IPS-NIHi7 (cell line): ENCODE results near the gene ARID5A.
"Not testable (repeated sequence)": the region's sequence is repeated elsewhere in the genome, so short reads cannot be mapped to it uniquely, and the experiment has no call there.

ENCODE experiments used
- DNase-seq: peaks from one replicate; pipeline ENCODE4 v3.0.0; 2012; ENCODE audit warnings: mixed read lengths; ENCODE audit errors: extremely low spot score

The ARID5A gene

DNA sequence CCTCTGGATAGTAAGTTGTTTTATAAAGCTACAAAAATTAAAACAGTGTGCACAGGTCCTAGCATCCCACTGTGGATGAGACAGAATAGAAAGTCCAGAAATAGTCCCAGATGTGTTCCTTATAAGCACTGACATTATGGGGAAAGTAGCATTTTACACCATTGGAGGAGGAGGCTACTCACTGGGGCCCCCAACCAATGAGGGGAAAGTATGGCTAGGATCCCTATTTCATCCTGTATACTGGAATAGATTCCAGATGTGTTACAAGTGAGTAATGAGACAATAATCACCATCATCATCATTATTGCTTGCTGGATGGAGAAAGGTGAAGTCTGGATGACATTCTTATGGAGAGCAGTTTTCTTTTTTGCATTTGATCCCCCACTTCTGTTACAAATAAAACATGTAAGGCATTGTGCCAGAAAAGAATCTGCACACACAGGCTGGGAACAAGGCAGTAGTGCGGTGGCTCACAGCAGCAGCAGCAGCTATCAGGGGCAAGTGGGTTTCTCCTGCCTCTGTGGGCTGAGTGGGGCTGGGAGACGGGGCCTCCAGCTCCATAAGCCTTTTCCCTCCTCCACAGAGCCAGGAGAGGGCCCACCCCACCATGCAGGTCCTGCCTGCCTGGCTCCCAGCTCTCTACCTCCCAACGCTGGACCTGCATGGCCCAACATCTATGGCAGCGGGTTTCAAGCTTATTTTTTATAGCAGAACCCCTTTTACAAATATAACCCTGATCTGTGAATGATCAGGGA, 5.0 kb downstream of the ARID5A start:
- DNase-seq = no peak

DNA sequence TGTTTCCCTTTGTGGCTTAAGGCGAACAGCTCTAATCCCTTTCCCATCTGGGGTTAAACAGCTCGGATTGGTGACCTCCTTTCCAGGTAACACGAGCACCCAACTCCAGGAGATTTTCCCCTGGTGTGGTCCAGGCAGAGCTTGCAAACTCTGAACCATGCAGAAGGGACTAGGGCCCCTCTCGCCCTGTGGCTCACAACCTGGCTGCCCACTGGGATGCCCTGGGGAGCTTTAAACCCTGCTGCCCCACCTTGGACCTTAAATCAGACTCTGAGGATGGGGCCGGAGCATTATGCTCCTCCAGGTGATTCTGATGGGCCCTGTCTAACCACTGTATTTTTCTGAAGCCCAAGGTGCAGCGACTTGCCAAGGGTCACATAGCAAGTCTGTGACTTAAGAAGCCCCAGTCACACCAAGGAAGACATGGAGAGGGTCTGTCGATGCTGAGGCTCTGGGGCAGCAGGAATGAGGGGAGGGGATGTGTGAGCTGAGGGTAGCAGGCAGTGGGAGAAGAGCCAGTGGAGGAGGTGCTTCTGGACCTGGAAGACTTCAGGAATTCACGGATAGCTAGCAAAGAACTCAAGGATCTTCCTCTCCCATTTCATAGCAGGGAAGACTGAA, 5.9 kb downstream of the ARID5A start:
- no peak for DNase-seq

DNA sequence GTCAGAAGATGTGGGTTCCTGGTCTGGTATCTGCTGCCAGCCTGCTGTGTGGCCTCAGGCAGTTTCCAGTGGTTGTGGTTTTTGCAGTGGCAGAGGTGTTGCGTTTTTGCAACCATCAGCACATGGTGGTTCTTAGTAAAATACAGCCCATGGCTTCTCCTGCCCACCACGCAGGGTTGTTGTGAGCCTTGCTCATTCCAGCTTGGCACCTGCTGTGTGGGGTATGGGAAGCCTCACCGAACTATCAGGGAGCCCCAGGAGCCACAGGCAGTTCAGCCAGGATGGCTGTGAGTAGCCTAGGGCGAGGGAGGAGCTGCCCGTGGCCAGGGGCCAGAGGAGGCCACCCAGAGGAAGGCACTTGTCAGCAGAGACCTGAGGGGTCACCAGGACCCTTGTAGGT, 9.8 kb downstream of the ARID5A start:
- DNase-seq = no peak

DNA sequence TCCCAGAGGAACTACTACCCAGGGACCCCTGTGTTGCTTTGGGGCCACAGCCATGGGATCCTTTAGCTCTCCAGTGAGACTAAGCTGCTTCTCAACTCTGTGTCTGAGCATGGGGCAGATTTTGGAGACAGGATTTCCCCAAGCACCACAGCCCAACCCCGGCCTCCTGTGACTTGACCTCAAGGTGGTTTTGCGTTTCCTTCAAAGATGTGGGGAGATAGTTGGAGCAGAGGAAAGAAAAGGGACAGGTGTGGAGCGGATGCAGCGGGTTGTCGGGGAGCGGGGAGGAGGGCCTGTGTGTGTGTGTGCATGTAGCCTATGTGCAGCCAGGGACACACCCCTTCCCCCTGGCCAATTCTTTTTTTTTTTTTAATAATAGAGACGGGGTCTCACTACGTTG, 10.2 kb downstream of the ARID5A start:
- DNase-seq = no peak

DNA sequence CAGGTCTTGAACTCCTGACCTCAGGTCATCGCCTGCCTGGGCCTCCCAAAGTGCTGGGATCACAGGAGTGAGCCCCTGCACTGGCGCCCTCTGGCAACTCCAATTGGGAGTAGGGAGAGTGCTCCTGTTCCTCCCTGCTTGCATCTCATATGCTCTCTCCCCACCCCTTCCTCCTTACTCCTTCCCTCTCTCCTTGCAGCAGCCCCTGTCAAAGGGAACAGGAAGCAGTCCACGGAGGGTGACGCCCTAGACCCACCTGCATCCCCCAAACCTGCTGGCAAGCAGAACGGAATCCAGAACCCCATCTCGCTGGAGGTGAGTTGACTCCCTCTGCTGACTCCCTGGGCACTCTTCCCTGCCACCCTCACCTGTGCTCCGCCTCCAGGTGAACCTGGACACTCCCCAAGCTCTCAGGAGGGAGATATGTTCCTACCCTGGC, 10.7 kb downstream of the ARID5A start:
- peak; percentile 46 for DNase-seq

DNA sequence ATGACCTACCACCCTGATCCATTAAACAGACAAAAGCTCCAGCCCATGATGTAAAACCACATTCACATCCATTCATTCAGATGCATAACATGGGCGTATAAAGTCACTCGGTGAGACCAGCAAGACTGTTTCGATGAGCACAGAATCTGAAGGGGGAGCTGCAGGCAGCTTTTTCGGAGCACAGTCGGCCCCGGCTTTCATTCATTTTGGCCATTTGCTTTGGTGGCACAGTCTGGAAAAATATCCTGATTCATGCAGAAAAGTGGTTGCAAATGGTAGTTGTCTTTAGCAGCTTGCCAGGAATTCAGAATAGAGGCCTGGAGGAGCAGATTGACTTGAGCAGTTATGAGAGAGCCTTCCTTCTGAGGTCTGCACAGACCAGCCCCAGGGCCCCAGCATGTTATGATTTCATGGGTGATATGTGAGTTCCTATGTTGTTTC, 11.2 kb downstream of the ARID5A start:
- DNase-seq = no peak

DNA sequence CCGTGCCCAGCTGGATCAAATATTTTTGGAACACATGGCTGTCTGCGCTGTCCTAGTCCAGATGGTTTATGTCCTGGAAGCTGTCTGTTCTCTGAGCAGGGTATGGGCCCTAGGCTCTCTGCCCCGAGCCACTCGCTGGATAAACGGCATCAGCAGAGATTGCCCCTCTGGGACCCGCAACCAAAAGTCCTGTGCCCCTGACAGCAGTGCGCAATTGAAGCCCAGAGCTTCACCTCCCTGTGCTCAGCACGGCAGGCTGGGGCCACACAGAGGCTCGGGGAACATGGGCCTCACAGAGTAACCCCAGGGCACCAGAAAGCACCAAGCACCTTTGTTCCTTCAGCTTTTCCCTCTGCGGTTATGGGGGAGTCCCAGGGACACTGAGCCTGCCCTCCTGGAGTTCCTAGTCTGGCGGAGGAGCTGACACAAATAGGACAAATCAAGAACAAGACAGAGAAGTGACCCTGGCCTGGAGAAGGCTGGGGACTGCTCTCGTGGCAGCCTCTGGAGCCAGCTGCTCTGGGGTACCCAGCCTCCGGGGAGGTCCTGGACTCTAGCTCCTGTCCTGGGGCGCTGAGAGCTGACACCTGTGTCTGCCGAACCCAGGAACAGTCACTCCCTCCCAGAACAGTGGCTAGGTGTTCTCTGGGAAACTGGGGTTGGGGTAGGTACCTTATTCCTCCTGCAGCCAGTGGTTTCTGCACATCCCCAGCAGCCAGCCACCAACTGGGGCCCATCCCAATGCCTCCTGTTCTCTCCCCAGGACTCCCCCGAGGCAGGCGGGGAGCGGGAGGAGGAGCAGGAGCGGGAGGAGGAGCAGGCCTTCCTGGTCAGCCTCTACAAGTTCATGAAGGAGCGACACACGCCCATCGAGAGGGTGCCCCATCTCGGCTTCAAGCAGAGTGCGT, 12.3 kb downstream of the ARID5A start:
- no peak for DNase-seq

DNA sequence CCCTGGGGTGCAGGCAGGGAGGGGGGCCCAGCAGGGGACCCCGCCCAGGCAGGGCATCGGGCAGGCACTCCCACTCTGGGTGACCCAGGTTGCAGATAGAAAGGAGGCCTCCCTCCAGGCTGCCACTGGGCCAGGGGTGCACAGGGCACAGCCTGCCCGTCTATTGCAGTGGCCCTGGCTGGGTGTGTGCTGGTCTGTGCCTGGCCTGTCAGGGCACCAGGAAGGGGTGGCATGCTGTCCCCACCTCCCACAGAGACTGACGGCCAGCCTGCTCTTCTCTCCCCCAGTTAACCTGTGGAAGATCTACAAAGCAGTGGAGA, 12.9 kb downstream of the ARID5A start:
- no peak for DNase-seq

DNA sequence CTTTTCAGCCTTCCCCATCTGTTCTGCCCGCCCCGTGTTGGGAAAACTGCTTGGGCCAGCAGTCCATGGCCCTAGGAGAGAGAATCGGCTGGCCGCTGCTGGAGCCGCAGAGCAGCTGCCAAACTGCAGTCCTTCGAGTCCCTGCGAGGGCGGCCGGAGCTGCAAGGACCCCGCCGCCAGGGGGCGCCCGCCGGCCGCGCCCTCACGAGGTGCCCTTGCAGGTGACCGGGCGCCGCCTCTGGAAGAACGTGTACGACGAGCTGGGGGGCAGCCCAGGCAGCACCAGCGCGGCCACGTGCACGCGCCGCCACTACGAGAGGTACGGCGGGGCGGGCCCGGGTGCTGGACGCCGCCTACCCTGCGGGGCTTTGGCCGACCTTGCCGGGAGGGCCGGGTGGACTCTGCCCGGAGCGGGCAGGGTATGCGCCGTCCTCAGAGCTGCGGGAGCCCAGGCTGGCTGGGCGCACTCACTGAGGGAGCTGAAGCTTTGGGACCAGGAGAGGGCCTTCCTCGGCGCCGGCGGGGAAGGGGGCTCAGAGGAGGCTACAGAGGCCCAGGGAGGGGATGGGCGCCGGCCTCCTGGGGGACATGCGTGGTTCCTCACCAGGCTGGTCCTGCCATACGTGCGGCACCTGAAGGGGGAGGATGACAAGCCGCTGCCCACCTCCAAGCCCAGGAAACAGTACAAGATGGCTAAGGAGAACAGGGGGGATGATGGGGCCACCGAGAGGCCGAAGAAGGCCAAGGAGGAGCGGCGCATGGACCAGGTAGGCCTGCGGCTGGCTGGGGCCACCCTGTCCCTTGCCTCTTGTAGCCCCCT, 13.6 kb downstream of the ARID5A start:
- peak; percentile 81 for DNase-seq

DNA sequence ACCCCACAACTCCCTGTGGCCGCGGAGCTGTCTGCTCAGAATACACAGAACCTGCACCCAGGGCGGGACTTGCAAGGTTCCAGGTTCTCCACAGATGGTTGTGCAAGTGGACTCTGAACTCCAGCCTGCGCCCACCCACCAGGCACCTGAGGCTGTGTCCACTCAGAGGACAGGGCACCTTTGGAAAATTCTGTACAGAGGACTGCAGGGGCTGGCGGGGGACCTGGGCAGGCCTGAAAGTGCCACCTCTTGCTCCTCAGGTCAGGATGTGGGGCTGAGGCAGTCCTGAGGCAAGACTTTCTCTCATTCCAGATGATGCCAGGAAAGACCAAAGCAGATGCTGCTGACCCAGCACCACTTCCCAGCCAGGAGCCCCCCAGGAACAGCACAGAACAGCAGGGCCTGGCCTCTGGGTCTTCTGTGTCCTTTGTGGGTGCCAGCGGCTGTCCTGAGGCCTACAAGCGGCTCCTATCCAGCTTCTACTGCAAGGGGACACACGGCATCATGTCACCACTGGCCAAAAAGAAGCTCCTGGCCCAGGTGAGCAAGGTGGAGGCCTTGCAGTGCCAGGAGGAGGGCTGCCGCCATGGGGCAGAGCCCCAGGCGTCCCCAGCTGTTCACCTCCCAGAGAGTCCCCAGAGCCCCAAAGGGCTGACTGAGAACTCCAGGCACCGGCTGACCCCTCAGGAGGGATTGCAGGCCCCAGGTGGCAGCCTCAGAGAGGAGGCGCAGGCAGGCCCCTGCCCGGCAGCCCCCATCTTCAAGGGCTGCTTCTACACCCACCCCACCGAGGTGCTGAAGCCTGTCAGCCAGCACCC, 14.4 kb downstream of the ARID5A start:
- DNase-seq = no peak

DNA sequence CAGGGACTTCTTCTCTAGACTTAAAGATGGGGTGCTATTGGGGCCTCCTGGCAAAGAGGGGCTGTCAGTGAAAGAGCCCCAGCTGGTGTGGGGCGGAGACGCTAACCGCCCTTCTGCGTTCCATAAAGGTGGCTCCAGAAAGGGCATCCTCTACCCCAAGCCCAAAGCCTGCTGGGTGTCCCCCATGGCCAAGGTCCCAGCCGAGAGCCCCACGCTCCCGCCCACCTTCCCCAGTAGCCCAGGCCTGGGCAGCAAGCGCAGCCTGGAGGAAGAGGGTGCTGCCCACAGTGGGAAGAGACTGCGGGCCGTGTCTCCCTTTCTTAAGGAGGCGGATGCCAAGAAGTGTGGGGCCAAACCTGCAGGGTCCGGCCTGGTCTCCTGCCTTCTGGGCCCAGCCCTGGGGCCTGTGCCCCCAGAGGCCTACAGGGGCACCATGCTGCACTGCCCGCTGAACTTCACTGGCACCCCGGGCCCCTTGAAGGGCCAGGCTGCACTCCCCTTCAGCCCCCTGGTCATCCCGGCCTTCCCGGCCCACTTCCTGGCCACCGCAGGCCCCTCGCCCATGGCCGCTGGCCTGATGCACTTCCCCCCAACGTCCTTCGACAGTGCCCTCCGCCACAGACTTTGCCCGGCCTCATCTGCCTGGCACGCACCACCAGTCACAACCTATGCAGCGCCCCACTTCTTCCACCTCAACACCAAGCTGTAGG, 15.2 kb downstream of the ARID5A start:
- no peak for DNase-seq

DNA sequence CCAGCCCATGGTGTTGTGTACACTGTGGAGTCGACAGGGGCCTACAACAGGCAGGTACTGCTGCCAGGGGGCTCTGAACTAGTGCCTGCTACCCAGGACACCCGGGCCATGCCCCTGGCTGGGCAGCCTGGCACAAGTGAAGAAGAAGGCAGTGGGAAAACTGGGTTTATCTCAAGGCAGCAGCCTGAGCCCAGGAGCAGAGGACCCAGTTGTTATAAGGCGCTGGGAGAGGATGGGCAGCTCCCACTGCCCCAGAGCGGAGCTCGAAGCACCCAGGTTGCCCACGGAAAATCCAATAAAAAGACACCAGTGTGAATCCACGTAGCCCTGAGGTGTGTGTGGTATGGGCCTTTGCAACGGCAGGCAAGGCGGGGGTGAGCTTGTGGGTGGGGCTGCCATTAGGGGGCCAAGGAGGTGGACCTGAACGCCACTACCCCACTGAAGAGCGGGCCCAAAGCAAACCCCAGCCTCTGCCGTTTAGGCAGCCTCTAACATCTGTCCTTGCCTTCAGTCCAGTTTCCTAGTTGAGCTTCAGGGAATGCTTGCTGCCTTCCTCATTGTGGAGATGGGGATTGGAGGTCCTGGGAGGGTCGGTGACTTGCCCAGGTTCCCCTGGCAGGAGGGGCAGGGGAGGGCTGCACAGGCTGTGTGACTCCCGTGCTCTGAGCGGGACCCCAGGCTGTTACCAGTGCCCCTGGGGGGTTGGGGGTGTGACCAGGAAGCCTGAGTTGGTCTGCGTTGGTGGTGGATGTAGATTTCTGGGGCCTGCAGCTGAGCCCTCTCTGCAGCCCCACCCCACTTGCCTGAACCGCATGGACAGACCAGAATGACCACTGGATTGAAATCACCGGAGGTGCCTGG, 16.0 kb downstream of the ARID5A start:
- no peak for DNase-seq

DNA sequence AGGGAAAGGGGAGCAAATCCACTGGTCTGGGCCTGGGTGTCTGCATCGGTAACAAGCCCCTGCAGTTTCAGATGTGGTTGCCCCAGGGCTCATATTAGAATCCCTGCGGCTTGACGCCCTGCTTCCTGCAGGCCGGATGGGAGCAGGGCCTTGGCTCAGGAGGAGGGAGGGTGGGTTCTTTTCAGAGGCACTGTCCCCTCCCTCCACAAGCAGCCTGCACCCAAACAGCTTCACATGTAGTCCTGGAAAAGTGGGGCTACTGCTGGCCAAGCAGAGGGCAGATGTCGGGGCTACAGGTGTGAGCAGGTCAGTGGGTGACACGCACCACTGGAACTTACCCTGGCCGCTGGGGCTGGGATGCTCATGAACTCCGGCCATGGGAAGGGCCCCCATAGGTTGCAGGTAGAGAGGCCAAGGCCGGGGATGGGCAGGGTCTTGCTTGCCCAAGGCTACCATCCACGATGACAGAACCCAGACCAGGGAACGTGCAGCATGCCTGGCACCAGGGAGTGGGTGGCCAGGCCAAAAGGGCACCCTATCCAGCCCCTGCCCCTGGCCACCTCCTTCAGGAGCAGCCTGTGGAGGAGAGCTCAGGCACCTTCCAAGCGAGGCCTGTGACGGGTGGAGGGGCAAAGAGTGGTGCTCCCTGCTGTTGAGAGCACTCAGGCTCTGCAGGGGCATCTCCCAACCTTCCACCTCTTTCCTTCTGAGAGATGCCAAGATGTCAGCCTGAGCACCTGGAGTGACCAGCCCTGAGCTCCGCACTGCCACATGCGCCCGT, 16.8 kb downstream of the ARID5A start:
- DNase-seq = no peak

DNA sequence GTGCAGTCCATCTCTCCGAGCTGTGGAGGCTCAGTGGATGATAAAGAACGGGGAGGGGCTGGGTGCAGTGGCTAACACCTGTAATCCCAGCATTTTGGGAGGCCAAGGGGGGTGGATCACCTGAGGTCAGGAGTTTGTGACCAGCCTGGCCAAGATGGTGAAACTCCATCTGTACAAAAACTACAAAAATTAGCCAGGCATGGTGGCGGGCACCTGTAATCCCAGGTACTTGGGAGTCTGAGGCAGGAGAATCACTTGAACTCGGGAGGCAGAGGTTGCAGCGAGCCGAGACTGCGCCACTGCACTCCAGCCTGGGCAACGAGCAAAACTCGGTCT, 17.4 kb downstream of the ARID5A start:
- DNase-seq = not testable (repeated sequence)

DNA sequence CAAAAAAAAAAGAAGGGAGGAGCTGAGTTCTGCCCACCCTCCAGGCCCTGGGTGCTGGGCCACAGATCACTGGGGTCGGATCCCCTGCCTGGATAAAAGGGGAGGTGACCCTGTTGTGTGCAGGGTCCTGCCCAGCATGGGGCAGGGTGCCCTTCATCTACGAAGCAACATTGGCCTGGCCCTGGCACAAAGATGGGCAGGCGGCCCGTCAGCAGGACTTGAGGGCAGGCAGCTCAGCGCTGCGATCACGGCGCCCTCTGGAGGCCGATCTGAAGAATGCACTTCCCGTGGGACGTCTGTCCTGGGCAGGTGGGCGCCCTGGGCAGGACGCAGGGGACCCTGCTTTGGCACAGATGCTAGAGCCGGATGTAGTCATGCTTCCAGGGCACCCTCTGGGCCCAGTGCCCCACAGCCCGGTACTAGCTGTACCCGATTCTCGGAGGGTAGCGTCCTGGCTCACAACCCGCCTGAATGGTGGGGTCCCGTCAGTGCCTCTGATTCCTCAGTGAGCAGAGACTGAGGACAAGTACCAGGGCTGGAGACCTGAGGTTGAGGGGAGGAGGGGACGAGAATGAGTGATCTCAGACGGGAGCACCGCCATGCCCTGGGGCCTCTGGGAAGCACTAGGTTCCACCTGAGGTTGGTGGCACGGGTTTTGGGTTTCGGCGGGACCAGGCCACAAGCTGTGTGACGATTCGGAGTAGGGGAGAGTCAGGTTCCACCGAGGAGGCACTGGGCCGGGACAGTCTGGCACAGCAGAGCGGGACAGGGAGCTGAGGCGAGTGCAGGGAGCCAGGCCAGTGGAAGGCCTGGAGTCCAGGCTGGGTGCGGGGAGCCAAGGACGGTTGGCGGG, 18.0 kb downstream of the ARID5A start:
- DNase-seq = peak; percentile 89

DNA sequence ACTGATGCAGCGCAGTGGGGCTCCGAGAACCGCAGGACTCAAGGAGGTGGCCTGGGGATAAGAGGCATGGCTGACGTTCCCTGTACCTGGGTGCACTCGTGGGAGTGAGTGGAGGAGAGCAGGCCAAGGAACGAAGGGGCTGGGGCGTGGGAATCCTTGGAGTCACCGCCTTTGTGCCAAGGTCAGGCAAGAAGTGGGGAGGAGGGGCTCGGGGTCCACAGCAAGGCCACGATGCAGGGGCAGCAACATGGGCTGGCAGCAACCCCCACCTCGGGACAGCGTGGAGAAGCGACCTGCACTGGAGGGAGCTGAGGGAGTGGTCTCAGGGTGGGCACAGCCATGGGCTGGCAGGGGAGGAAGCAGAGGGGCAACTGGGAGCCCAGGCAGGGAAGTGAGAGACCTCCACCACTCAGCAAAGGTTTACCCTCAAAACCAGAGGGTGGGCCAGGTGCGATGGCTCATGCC, 18.6 kb downstream of the ARID5A start:
- DNase-seq = no peak
